H1 (cell line): ENCODE results near the gene CTNNA3. TPM values are rescaled to one million over a fixed set of nuclear protein-coding genes. Genes with fewer than 3 reads are reported as not detected.

Experiments used
- CTCF ChIA-PET: fragments of 300-600 bp; sonication (Branson Sonifier 250); formaldehyde crosslinking; loops from one replicate; lab custom pipeline; 2021; ENCODE audit not compliant: partially characterized antibody; lab: Charles Lee
- POLR2A ChIA-PET: fragments of 300-600 bp; sonication (Branson Sonifier 250); formaldehyde crosslinking; loops from one replicate; lab custom pipeline; 2021; ENCODE audit warnings: inconsistent platforms; ENCODE audit not compliant: partially characterized antibody; lab: Charles Lee
- DNase-seq, 2 experiments: peaks; one replicate each; pipeline versions ENCODE4 v3.0.0 to v3.0.0-alpha.2; 2010 to 2022; ENCODE audit warnings: low spot score in 2 of 2, low read depth in 1 of 2, mixed read lengths in 1 of 2
- FAIRE-seq: peaks from 2 replicates; lab custom pipeline; 2011; peaks lifted over from hg19 to GRCh38; lab: Jason Lieb, UNC
- H2AFZ ChIP-seq: 2 replicates; pipeline ENCODE4 v1.8.1; 2012; ENCODE audit warnings: low read length, inconsistent platforms
- H2AK5ac ChIP-seq: 2 replicates; pipeline ENCODE4 v1.6.1; 2013; ENCODE audit warnings: low read depth, low read length
- H2BK120ac ChIP-seq: replicated peaks from 2 replicates; pipeline ENCODE3; 2013; ENCODE audit warnings: low read depth, low read length, inconsistent platforms
- H2BK12ac ChIP-seq: 2 replicates; pipeline ENCODE4 v1.6.1; 2013; ENCODE audit warnings: low read depth, low read length
- H2BK15ac ChIP-seq: 2 replicates; pipeline ENCODE4 v1.6.1; 2013; ENCODE audit warnings: low read length
- H2BK20ac ChIP-seq: 2 replicates; pipeline ENCODE4 v1.6.1; 2013; ENCODE audit warnings: low read length
- H2BK5ac ChIP-seq: 2 replicates; pipeline ENCODE4 v1.6.1; 2013; ENCODE audit warnings: low read depth, low read length
- H3K14ac ChIP-seq: 2 replicates; pipeline ENCODE4 v1.6.1; 2013; ENCODE audit warnings: inconsistent platforms; ENCODE audit not compliant: insufficient read length
- H3K18ac ChIP-seq: 2 replicates; pipeline ENCODE4 v1.6.1; 2013; ENCODE audit warnings: low read length; ENCODE audit errors: extremely low read depth
- H3K23ac ChIP-seq: 2 replicates; pipeline ENCODE4 v1.6.1; 2013; ENCODE audit warnings: inconsistent platforms; ENCODE audit not compliant: insufficient read length
- H3K23me2 ChIP-seq: 2 replicates; pipeline ENCODE4 v1.6.1; 2013; ENCODE audit warnings: low read depth, low read length
- H3K27ac ChIP-seq: 2 replicates; pipeline ENCODE4 v1.6.1; 2011; ENCODE audit warnings: low read depth, low read length, inconsistent platforms
- H3K27me3 ChIP-seq, 4 experiments: replicated peaks in 1 of 4; 1 replicate in 1 of 4; 2 replicates in 3 of 4; pipeline versions ENCODE4 v1.6.1 to v1.8.1; 2011 to 2013; ENCODE audit warnings: low read length in 3 of 4, mild to moderate bottlenecking in 3 of 4, inconsistent platforms in 2 of 4, mixed read lengths in 2 of 4, moderate library complexity in 1 of 4; ENCODE audit not compliant: control insufficient read depth in 3 of 4, insufficient read depth in 3 of 4; ENCODE audit errors: extremely low read depth in 1 of 4
- H3K36me3 ChIP-seq, 4 experiments: 2 replicates each; pipeline versions ENCODE4 v1.6.1 to v1.8.1; 2011 to 2013; ENCODE audit warnings: mild to moderate bottlenecking in 4 of 4, low read length in 3 of 4, moderate library complexity in 2 of 4, control low read depth in 1 of 4, inconsistent platforms in 1 of 4; ENCODE audit not compliant: insufficient read depth in 4 of 4, control insufficient read depth in 2 of 4
- H3K4ac ChIP-seq: replicated peaks from 2 replicates; pipeline ENCODE3; 2013; ENCODE audit warnings: low read length, low read depth, mixed read lengths, inconsistent platforms; ENCODE audit not compliant: insufficient read length
- H3K4me1 ChIP-seq, 4 experiments: replicated peaks in 1 of 4; 1 replicate in 1 of 4; 2 replicates in 3 of 4; pipeline versions ENCODE4 v1.6.1 to v1.8.1; 2011 to 2013; ENCODE audit warnings: low read length in 3 of 4, inconsistent platforms in 2 of 4, mixed read lengths in 1 of 4; ENCODE audit not compliant: insufficient read depth in 4 of 4, control insufficient read depth in 3 of 4
- H3K4me2 ChIP-seq, 2 experiments: 2 replicates each; pipeline versions ENCODE4 v1.6.1 to v1.8.1; 2011 to 2013; ENCODE audit warnings: low read depth in 2 of 2, low read length in 2 of 2, control low read depth in 1 of 2, inconsistent platforms in 1 of 2, mild to moderate bottlenecking in 1 of 2; ENCODE audit not compliant: insufficient read depth in 1 of 2
- H3K4me3 ChIP-seq, 4 experiments: fragments of 200-600, 300-600 bp in 1 of 4; sonication (generic), shearing (Covaris generic), sonication (Bioruptor Twin) in 1 of 4; 2 replicates each; pipeline versions ENCODE4 v1.5.1 to v1.8.1; 2011 to 2016; ENCODE audit warnings: low read length in 4 of 4, low read depth in 3 of 4, control low read depth in 2 of 4, inconsistent platforms in 2 of 4, mild to moderate bottlenecking in 2 of 4, mixed read lengths in 1 of 4, moderate library complexity in 1 of 4; ENCODE audit not compliant: insufficient read depth in 2 of 4; ENCODE audit errors: extremely low read depth in 1 of 4
- H3K56ac ChIP-seq: replicated peaks from 2 replicates; pipeline ENCODE3; 2013; ENCODE audit warnings: low read depth, mild to moderate bottlenecking, mixed read lengths, low read length, inconsistent platforms; ENCODE audit not compliant: insufficient read length
- H3K79me1 ChIP-seq: 2 replicates; pipeline ENCODE4 v1.6.1; 2013; ENCODE audit warnings: low read depth, low read length, control low read depth
- H3K79me2 ChIP-seq, 2 experiments: 2 replicates each; pipeline versions ENCODE4 v1.6.1 to v1.8.1; 2012 to 2013; ENCODE audit warnings: low read length in 2 of 2, mild to moderate bottlenecking in 2 of 2, inconsistent platforms in 1 of 2; ENCODE audit not compliant: insufficient read depth in 2 of 2, control insufficient read depth in 1 of 2
- H3K9ac ChIP-seq, 4 experiments: replicated peaks in 1 of 4; 1 replicate in 1 of 4; 2 replicates in 3 of 4; pipeline versions ENCODE4 v1.6.1 to v1.8.1; 2011 to 2013; ENCODE audit warnings: low read depth in 3 of 4, low read length in 3 of 4, control low read depth in 2 of 4, mild to moderate bottlenecking in 2 of 4, moderate library complexity in 2 of 4, inconsistent platforms in 1 of 4; ENCODE audit errors: extremely low read depth in 1 of 4
- H3K9me3 ChIP-seq, 2 experiments: 2 replicates each; pipeline versions ENCODE4 v1.6.1 to v1.8.1; 2012 to 2013; ENCODE audit warnings: mild to moderate bottlenecking in 2 of 2, moderate library complexity in 2 of 2, control low read depth in 1 of 2, inconsistent platforms in 1 of 2, low read depth in 1 of 2, low read length in 1 of 2, mixed read lengths in 1 of 2; ENCODE audit not compliant: insufficient read depth in 2 of 2
- H4K20me1 ChIP-seq, 2 experiments: replicated peaks in 1 of 2; 2 replicates each; pipeline versions ENCODE3 to v1.8.1; 2011 to 2013; ENCODE audit warnings: inconsistent platforms in 2 of 2, low read length in 2 of 2, mild to moderate bottlenecking in 1 of 2; ENCODE audit not compliant: insufficient read depth in 2 of 2, control insufficient read depth in 1 of 2
- H4K5ac ChIP-seq: 2 replicates; pipeline ENCODE4 v1.6.1; 2013; ENCODE audit warnings: low read length, low read depth, mixed read lengths, inconsistent platforms; ENCODE audit not compliant: insufficient read length
- H4K8ac ChIP-seq: 2 replicates; pipeline ENCODE4 v1.8.0; 2013; ENCODE audit warnings: mild to moderate bottlenecking, moderate library complexity, low read length, inconsistent platforms; ENCODE audit not compliant: insufficient read depth; ENCODE audit errors: extremely low read depth
- H4K91ac ChIP-seq: replicated peaks from 2 replicates; pipeline ENCODE3; 2013; ENCODE audit warnings: low read length, mixed read lengths, inconsistent platforms; ENCODE audit not compliant: insufficient read length
- CHD2 ChIP-seq: IDR thresholded peaks from 2 replicates; pipeline ENCODE4 v1.6.1; 2012; ENCODE audit warnings: low read length, improper control_type of control experiment
- EZH2 ChIP-seq: fragments of 200-600 bp; sonication (generic); IDR thresholded peaks from 2 replicates; pipeline ENCODE4 v1.7.1; 2012; ENCODE audit warnings: low read depth, mild to moderate bottlenecking, moderate library complexity, low read length, inconsistent platforms; ENCODE audit not compliant: severe bottlenecking
- MAFK ChIP-seq: IDR thresholded peaks from 2 replicates; pipeline ENCODE4 v1.6.1; 2012; ENCODE audit warnings: low read depth, mild to moderate bottlenecking, improper control_type of control experiment, low read length
- NRF1 ChIP-seq: IDR thresholded peaks from 2 replicates; pipeline ENCODE4 v1.6.1; 2011; ENCODE audit warnings: mild to moderate bottlenecking, low read depth, low read length, improper control_type of control experiment
- RXRA ChIP-seq: IDR thresholded peaks from 2 replicates; pipeline ENCODE4 v1.6.1; 2011; ENCODE audit warnings: low read depth, mild to moderate bottlenecking, low read length, moderate library complexity; ENCODE audit not compliant: insufficient read depth
- SIRT6 ChIP-seq: IDR thresholded peaks from one replicate; pipeline ENCODE4 v1.7.1; 2012; ENCODE audit warnings: low read length, inconsistent platforms
- SP4 ChIP-seq: IDR thresholded peaks from 2 replicates; pipeline ENCODE4 v1.6.1; 2012; ENCODE audit warnings: low read length, inconsistent platforms
- SRF ChIP-seq: IDR thresholded peaks from 2 replicates; pipeline ENCODE4 v1.6.1; 2011; ENCODE audit warnings: mild to moderate bottlenecking, low read depth, low read length, moderate library complexity
- WGBS, 2 experiments: shearing (Covaris generic) in 1 of 2; methylation state at CpG; one replicate each; pipeline versions ENCODE4 v1.1.6 to v1.1.7; 2013 to 2015; ENCODE audit warnings: low lambda C conversion rate in 2 of 2, mixed read lengths in 2 of 2, inconsistent platforms in 1 of 2, low coverage in 1 of 2, missing lambda C conversion rate in 1 of 2; ENCODE audit not compliant: insufficient replicate concordance in 2 of 2, insufficient coverage in 1 of 2, insufficient read length in 1 of 2; ENCODE audit errors: extremely low coverage in 1 of 2, missing lambda C conversion rate in 1 of 2; 5-methylcytosine and 5-hydroxymethylcytosine counted together
- polyA plus RNA-seq, 7 experiments: library from polyadenylated mRNA; depleted of rRNA in 3 of 7; stranded (reverse) in 5 of 7; unstranded in 2 of 7; fragments of >200 nt in 5 of 7; fragments of 200-250 nt in 2 of 7; gene quantifications; 1 replicate in 5 of 7; 2 replicates in 1 of 7; 4 replicates in 1 of 7; pipeline versions ENCODE4 v1.2.1 to v1.2.3, GENCODE V29; 2011 to 2013; ENCODE audit warnings: missing spikeins in 2 of 7, mixed read lengths in 2 of 7
- total RNA-seq: library from RNA; stranded (reverse); fragmentation: NEBNext Ultra II Directional; extraction: Animal tissue kit (Norgen Biotek cat#: 25700); gene quantifications from 2 replicates; pipeline ENCODE4 v1.2.1, GENCODE V29; 2021

The CTNNA3 gene
- total and polyA plus RNA-seq, 2 of the 8 experiments (the other 6 are each of a cell fraction or from before 2014, with no cell fraction given) = 1.3 to 1.5 TPM

DNA sequence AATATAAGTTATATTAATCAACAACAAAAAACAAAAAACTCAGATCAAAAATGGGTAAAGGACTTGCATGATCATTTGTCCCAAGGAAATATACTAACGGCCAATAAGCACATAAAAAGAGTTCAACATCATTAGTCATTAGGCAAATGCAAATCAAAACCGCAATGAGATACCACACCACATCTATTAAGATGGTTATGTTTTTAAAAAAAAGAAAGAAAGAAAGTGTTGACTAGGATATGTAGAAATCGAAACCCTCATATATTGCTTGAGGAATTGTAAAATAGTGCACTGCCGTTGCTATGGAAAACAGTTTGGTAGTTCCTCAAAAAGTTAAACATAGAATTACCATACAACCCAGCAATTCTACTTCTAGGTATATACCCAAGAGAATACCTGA lies 39.4 kb upstream of the CTNNA3 start:
- Histone ChIP-seq H3K27me3 (no peaks in the 10 kb centered on the region), H3K9me3 (no peaks in the 10 kb centered on the region), H3K14ac (no peak overlapping the region), H3K4me1 (no peaks in the 10 kb centered on the region), H3K9ac (no peak overlapping the region), H2BK15ac (no peak overlapping the region), H2AFZ (no peak overlapping the region), H3K56ac (no peak overlapping the region), H4K5ac (no peak overlapping the region), H3K4me3 (no peak overlapping the region), H3K79me2 (no peaks in the 10 kb centered on the region), H3K4ac (no peak overlapping the region), H3K36me3 (no peaks in the 10 kb centered on the region), H3K27ac (no peak overlapping the region), H3K79me1 (no peaks in the 10 kb centered on the region), H4K91ac (no peak overlapping the region), H2AK5ac (no peak overlapping the region), H3K18ac (no peak overlapping the region), H2BK120ac (no peak overlapping the region), H2BK20ac (no peak overlapping the region), H4K20me1 (no peaks in the 10 kb centered on the region), H3K4me2 (no peak overlapping the region), H3K23me2 (no peaks in the 10 kb centered on the region; the same call in 1 of the 2 replicates), H2BK12ac (no peak overlapping the region), H3K23ac (no peak overlapping the region), H2BK5ac (no peak overlapping the region), H4K8ac (no peak overlapping the region)
- POLR2A ChIA-PET = no interaction called here
- FAIRE-seq (no peak), DNase-seq (no peak)
- CTCF ChIA-PET = no interaction called here
- WGBS, 2 experiments = 86% methylated on average over 4 of the region's 4 CpGs; no CpG with 5 or more reads in 1 of the 2 experiments
- TF ChIP-seq EZH2 (no peak), MAFK (no peak), CHD2 (no peak), SP4 (no peak), SRF (no peak), RXRA (no peak), SIRT6 (no peak), NRF1 (no peak)
